Hepatocyte (in vitro differentiated cells): ENCODE data around the gene HSPA4. TPM values are rescaled to one million over a fixed set of nuclear protein-coding genes. Genes with fewer than 3 reads are reported as not detected.

Source experiments
- DNase-seq: peaks from one replicate; pipeline ENCODE4 v3.0.0-alpha.2; 2016; ENCODE audit warnings: low spot score
- H2AFZ ChIP-seq: fragments of 200-600 bp; sonication (generic); 2 replicates; pipeline ENCODE4 v1.6.0; 2016; ENCODE audit warnings: antibody characterized with exemption, mild to moderate bottlenecking
- H3K27ac ChIP-seq: fragments of 200-600 bp; sonication (generic); 2 replicates; pipeline ENCODE4 v1.5.1; 2016; ENCODE audit warnings: mild to moderate bottlenecking
- H3K27me3 ChIP-seq: fragments of 200-600 bp; sonication (generic); 2 replicates; pipeline ENCODE4 v1.6.1; 2016
- H3K36me3 ChIP-seq: fragments of 200-600 bp; sonication (generic); replicated peaks from 2 replicates; pipeline ENCODE4 v1.5.1; 2016; ENCODE audit warnings: low read depth; ENCODE audit not compliant: insufficient read depth
- H3K4me1 ChIP-seq: fragments of 200-600 bp; sonication (generic); 2 replicates; pipeline ENCODE4 v1.5.1; 2016; ENCODE audit warnings: mild to moderate bottlenecking, moderate library complexity; ENCODE audit not compliant: insufficient read depth
- H3K4me2 ChIP-seq: fragments of 200-600 bp; sonication (generic); 2 replicates; pipeline ENCODE4 v1.6.0; 2016
- H3K4me3 ChIP-seq: fragments of 200-600 bp; sonication (generic); 2 replicates; pipeline ENCODE4 v1.5.1; 2016; ENCODE audit warnings: mild to moderate bottlenecking
- H3K79me2 ChIP-seq: fragments of 200-600 bp; sonication (generic); 2 replicates; pipeline ENCODE4 v1.6.0; 2017; ENCODE audit warnings: mild to moderate bottlenecking
- H3K9me2 ChIP-seq: fragments of 200-600 bp; sonication (generic); replicated peaks from 2 replicates; pipeline ENCODE4 v1.6.0; 2017; ENCODE audit warnings: mild to moderate bottlenecking; ENCODE audit not compliant: insufficient read depth
- H3K9me3 ChIP-seq: fragments of 200-600 bp; sonication (generic); 2 replicates; pipeline ENCODE4 v1.5.1; 2016; ENCODE audit warnings: low read depth, mild to moderate bottlenecking
- H4K20me1 ChIP-seq: fragments of 200-600 bp; sonication (generic); 2 replicates; pipeline ENCODE4 v1.6.0; 2016; ENCODE audit warnings: mild to moderate bottlenecking; ENCODE audit not compliant: insufficient read depth, poor library complexity, severe bottlenecking
- EZH2 ChIP-seq: fragments of 200-600 bp; sonication (generic); IDR thresholded peaks from 2 replicates; pipeline ENCODE4 v1.6.1; 2016; ENCODE audit warnings: antibody characterized with exemption, mild to moderate bottlenecking, borderline replicate concordance
- EZH2phosphoT487 ChIP-seq: fragments of 200-600 bp; sonication (generic); IDR thresholded peaks from one replicate; pipeline ENCODE4 v1.6.1; 2018; ENCODE audit warnings: antibody characterized with exemption, mild to moderate bottlenecking, low read depth, moderate library complexity; ENCODE audit not compliant: unreplicated experiment, severe bottlenecking
- WGBS: methylation state at CpG from one replicate; pipeline ENCODE4 v1.1.6; 2016; ENCODE audit warnings: low lambda C conversion rate; ENCODE audit errors: missing lambda C conversion rate; 5-methylcytosine and 5-hydroxymethylcytosine counted together
- polyA plus RNA-seq: library from polyadenylated mRNA; unstranded; fragments of >200 nt; fragmentation: Nextera tagmentation; extraction: Ambion mirVana; gene quantifications from 2 replicates; pipeline ENCODE4 v1.2.1, GENCODE V29; 2016
- total RNA-seq: library from RNA; depleted of rRNA; stranded (reverse); fragments of >200 nt; gene quantifications from 2 replicates; pipeline ENCODE4 v1.2.3, GENCODE V29; 2014
- TF ChIP-seq, protein P1 (sequence below): fragments of 200-600 bp; sonication (generic); IDR thresholded peaks from 2 replicates; pipeline ENCODE4 v1.5.1; 2016; ENCODE audit warnings: antibody characterized with exemption, mild to moderate bottlenecking; ENCODE audit not compliant: poor library complexity

The HSPA4 gene
- total and polyA plus RNA-seq, 2 experiments from 2014 or later = 87.1 to 110 TPM

DNA sequence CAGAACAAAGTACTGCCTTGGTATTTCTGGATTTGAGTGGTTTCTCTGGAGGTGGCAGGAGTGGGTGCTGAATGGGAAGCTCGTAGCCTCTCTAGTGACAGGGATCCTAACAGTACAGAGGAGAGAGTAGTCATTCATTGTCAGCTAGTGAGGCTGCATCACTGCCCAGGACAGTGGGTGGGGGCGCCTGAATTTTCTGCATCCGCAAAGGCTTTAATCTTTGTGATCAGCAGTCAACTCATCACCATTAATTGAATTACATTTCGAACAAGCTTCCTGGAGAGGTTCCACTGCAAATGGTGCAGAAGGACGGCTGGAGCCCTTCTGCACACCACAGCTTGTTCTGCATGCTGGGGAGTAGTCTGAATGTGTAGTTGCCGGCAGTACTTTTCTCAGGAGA lies 77.5 kb downstream of the HSPA4 start:
- Histone ChIP-seq H4K20me1 (no peaks in the 10 kb centered on the region), H3K9me2 (no peaks in the 10 kb centered on the region), H3K4me1 (no peaks in the 10 kb centered on the region), H3K9me3 (no peaks in the 10 kb centered on the region), H3K27me3 (no peaks in the 10 kb centered on the region), H3K4me3 (no peak overlapping the region), H3K36me3 (no peaks in the 10 kb centered on the region), H3K79me2 (no peaks in the 10 kb centered on the region), H3K27ac (no peak overlapping the region), H3K4me2 (no peak overlapping the region), H2AFZ (no peak overlapping the region)
- WGBS = 83% methylated on average over 6 of the region's 6 CpGs
- no peak for DNase-seq
- TF ChIP-seq EZH2phosphoT487 (no peak), EZH2 (no peak)
- TF ChIP-seq, protein P1, sequence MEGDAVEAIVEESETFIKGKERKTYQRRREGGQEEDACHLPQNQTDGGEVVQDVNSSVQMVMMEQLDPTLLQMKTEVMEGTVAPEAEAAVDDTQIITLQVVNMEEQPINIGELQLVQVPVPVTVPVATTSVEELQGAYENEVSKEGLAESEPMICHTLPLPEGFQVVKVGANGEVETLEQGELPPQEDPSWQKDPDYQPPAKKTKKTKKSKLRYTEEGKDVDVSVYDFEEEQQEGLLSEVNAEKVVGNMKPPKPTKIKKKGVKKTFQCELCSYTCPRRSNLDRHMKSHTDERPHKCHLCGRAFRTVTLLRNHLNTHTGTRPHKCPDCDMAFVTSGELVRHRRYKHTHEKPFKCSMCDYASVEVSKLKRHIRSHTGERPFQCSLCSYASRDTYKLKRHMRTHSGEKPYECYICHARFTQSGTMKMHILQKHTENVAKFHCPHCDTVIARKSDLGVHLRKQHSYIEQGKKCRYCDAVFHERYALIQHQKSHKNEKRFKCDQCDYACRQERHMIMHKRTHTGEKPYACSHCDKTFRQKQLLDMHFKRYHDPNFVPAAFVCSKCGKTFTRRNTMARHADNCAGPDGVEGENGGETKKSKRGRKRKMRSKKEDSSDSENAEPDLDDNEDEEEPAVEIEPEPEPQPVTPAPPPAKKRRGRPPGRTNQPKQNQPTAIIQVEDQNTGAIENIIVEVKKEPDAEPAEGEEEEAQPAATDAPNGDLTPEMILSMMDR = no peak

DNA sequence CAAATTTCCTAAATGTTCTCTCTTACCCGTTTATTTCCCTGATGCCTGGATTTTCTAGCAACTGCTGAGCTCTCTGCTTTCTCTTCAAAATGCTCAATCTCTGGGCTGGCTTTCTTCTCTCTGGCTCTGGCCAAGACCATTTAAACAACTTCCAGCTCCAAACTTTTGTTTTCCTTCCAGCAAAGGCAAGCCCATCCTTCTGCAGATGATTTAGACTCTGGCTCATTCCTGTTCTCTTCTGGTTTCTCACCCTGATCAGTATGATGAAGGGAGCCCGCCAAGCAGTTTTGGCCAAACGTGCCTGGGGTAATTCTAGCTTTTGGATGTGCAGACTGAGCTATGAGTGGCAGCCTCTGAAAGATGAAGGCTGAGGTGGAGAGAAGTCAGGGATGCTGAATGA lies 78.1 kb downstream of the HSPA4 start:
- Histone ChIP-seq H3K4me2 (no peak overlapping the region), H3K79me2 (no peaks in the 10 kb centered on the region), H4K20me1 (no peaks in the 10 kb centered on the region), H3K36me3 (no peaks in the 10 kb centered on the region), H3K9me2 (no peaks in the 10 kb centered on the region), H3K4me1 (no peaks in the 10 kb centered on the region), H3K4me3 (no peak overlapping the region), H3K27ac (no peak overlapping the region), H3K9me3 (no peaks in the 10 kb centered on the region), H3K27me3 (no peaks in the 10 kb centered on the region), H2AFZ (no peak overlapping the region)
- no peak for DNase-seq
- no peak for TF ChIP-seq EZH2
- no peak for TF ChIP-seq EZH2phosphoT487
- TF ChIP-seq, protein P1 = no peak
- WGBS = 90% methylated on average over 3 of the region's 3 CpGs

GRCh38 chr5:133130387-133131118 lies 78.7 kb downstream of the HSPA4 start:
- WGBS = 80% methylated on average over 8 of the region's 8 CpGs
- no peak overlapping the region for H3K4me3 ChIP-seq
- no peak overlapping the region for H3K27ac ChIP-seq
- no peaks in the 10 kb centered on the region for H4K20me1 ChIP-seq
- H3K79me2 ChIP-seq = no peaks in the 10 kb centered on the region
- no peaks in the 10 kb centered on the region for H3K9me2 ChIP-seq
- no peaks in the 10 kb centered on the region for H3K4me1 ChIP-seq
- no peaks in the 10 kb centered on the region for H3K27me3 ChIP-seq
- no peak for DNase-seq
- no peaks in the 10 kb centered on the region for H3K36me3 ChIP-seq
- no peak overlapping the region for H2AFZ ChIP-seq
- H3K9me3 ChIP-seq = no peaks in the 10 kb centered on the region
- no peak overlapping the region for H3K4me2 ChIP-seq
- TF ChIP-seq, protein P1 = no peak
- no peak for TF ChIP-seq EZH2phosphoT487
- no peak for TF ChIP-seq EZH2
